ENCODE results near the gene SFI1.

DNA sequence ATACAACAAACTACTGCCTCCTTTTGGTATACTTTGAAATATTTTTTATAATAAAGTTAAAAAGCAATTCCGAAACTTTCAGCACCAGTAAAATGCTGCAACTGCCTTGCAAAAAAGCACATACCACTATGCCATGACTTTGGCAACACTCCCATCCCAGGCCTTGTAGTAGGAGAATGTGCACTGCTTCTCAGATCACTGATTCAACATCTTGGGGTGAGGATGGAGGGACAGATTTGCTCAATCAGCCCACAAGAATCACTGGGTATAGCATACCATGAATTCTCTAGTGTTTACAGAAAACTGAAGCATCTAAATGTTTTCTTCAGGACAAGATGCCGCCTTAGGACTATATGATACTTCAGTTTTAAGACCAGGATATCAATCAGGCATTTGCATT lies 21.6 kb upstream of the SFI1 start:
- TF ChIP-seq EP300 (IDR thresholded peaks at IDR 0.05; ENCODE audit: borderline replicate concordance), result no peak
- no peak for TF ChIP-seq ZBTB7A (IDR thresholded peaks at IDR 0.05; ENCODE audit: low read depth)
- TF ChIP-seq FOXM1 (IDR thresholded peaks at IDR 0.05; ENCODE audit: borderline replicate concordance, low read depth), result no peak
- no peak for TF ChIP-seq CREB1 (IDR thresholded peaks at IDR 0.05; ENCODE audit: low read depth)
- TF ChIP-seq, protein P1, sequence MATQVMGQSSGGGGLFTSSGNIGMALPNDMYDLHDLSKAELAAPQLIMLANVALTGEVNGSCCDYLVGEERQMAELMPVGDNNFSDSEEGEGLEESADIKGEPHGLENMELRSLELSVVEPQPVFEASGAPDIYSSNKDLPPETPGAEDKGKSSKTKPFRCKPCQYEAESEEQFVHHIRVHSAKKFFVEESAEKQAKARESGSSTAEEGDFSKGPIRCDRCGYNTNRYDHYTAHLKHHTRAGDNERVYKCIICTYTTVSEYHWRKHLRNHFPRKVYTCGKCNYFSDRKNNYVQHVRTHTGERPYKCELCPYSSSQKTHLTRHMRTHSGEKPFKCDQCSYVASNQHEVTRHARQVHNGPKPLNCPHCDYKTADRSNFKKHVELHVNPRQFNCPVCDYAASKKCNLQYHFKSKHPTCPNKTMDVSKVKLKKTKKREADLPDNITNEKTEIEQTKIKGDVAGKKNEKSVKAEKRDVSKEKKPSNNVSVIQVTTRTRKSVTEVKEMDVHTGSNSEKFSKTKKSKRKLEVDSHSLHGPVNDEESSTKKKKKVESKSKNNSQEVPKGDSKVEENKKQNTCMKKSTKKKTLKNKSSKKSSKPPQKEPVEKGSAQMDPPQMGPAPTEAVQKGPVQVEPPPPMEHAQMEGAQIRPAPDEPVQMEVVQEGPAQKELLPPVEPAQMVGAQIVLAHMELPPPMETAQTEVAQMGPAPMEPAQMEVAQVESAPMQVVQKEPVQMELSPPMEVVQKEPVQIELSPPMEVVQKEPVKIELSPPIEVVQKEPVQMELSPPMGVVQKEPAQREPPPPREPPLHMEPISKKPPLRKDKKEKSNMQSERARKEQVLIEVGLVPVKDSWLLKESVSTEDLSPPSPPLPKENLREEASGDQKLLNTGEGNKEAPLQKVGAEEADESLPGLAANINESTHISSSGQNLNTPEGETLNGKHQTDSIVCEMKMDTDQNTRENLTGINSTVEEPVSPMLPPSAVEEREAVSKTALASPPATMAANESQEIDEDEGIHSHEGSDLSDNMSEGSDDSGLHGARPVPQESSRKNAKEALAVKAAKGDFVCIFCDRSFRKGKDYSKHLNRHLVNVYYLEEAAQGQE (IDR thresholded peaks at IDR 0.05; ENCODE audit: low read depth), result no peak
- TF ChIP-seq YY1 (IDR thresholded peaks at IDR 0.05; ENCODE audit: low read depth), result no peak
- no peak for TF ChIP-seq CEBPB (IDR thresholded peaks at IDR 0.05)
- no peak for TF ChIP-seq TCF12 (IDR thresholded peaks at IDR 0.05; ENCODE audit: low read depth)
- TF ChIP-seq, protein P2, sequence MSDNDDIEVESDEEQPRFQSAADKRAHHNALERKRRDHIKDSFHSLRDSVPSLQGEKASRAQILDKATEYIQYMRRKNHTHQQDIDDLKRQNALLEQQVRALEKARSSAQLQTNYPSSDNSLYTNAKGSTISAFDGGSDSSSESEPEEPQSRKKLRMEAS (IDR thresholded peaks at IDR 0.05), result no peak
- no peak for TF ChIP-seq EGR1 (IDR thresholded peaks at IDR 0.05)
- TF ChIP-seq TAF1 (IDR thresholded peaks at IDR 0.05; ENCODE audit: low read depth), result no peak
- TF ChIP-seq RAD21 (IDR thresholded peaks at IDR 0.05; ENCODE audit: low read depth), result no peak
- no peak for TF ChIP-seq TEAD4 (IDR thresholded peaks at IDR 0.05)
- TF ChIP-seq NFIC (IDR thresholded peaks at IDR 0.05), result no peak
